ENCODE measurements around the gene MRPL18. TPM values are rescaled to one million over a fixed set of nuclear protein-coding genes. Genes with fewer than 3 reads are reported as not detected.

The MRPL18 gene
- total RNA-seq, 1 donor from 2014 or later, result 28.8 TPM

DNA sequence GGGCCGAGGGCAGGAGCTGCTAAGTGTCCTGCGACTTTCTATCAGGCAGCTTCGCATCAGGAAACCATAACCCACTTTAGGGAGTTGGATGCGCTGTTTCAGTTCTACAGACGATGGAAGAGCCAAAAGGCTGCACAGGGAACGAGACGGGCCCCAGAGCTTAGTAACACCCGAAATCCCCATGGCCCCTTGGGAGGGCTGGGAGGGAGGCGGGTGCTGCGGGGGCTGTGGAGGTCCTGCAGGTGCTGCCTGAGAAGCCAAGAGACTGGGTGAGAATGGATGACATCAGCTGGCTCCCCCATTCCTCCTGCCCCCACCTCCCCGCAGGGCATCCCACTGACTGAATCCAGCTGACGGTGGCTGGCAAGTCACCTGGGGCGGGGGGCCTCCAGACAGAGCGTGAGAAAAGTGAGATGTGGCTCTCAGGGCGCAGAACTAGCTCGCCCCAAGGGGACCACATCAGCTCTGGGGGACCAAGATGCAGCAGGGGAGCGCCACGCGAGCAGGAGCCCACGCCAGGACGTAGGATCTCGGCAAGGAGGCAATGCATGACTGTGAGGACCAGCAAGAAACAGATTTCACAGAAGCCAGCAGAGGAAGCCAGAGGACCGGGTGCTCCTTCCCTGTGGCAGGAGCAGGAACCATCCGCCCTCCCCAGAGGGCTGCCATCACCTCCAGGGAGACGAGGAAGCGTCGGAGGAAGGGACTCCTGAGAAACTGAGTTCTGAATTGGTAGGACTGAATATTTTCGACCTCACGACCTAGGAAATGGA lies 46.6 kb downstream of the MRPL18 start:
- no peak for ATAC-seq
- DNase-seq (ENCODE audit: low spot score), result peak; percentile 28

DNA sequence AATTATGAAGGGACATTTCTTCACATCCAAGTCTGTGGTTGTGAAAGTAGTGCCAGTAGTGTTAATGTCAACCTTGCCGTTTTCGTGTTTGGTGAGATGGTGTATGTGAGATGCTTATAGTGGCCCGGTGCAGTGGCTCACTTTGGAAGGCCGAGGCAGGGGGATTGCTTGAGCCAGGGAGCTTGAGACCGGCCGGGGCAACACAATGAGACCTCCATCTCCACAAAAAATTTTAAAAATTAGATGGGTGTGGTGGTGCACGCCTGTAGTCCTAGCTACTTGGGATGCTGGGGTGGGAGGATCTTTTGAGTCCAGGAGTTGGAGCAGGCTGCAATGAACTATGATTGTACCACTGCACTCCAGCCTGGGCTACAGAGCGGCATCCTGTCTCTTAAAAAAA lies 47.2 kb downstream of the MRPL18 start:
- ATAC-seq (no peak), DNase-seq (ENCODE audit: low spot score) (peak; percentile 7)

DNA sequence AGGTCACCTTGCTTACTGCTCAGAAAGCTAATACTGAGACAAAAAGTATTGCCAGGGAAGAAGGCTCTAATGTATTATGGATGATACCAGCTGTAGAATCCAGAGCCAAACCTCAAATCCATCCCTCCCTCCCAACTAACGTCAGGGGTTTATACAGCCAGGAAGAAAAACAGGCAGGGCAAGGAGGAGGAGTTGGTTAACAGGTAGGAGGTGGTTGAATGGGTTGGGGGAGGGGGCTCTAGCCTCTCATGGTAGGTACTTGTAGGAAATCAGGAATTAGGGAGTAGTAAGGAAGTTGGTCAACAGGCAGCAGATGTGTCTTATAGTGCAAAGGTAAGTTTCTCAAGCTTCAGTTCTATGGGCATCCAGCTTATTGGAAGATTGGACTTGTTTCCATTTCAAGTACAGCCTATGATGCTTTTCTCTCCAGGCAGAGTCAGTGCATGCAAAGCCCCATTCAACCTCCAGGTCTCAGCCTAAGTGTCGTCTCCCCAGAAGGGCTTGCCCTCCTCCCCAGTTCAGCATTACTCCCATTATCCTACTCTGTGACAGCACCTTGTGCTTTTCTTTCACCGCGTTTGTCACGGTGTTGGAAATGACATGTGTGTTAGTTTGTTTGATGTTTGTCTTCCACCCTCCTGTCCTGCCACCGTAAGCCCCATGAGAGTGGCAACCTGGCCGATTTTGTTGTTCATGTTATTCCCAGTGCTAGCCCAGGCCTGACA lies 47.9 kb downstream of the MRPL18 start:
- DNase-seq (ENCODE audit: low spot score) (peak; percentile 18), ATAC-seq (no peak)

DNA sequence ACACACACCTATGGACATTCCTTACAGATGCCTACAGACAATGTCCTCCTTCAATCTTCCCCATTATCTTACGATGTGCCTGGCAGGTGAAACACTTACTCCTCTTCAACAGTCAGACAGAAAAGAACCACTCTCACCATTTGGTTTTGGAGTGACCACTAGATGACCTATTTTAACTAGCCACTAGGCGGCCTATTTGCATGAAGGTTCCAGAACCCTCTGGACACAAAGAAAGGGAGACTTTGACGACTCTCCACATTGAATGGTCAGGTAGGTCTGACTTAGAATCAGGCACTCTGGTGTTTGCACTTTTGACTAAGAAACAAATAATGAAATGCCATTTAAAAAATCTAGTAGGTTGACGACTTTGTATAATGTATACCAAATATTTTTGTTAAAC lies 51.8 kb downstream of the MRPL18 start:
- peak; percentile 86 for ATAC-seq
- peak; percentile 38 for DNase-seq (ENCODE audit: low spot score)

DNA sequence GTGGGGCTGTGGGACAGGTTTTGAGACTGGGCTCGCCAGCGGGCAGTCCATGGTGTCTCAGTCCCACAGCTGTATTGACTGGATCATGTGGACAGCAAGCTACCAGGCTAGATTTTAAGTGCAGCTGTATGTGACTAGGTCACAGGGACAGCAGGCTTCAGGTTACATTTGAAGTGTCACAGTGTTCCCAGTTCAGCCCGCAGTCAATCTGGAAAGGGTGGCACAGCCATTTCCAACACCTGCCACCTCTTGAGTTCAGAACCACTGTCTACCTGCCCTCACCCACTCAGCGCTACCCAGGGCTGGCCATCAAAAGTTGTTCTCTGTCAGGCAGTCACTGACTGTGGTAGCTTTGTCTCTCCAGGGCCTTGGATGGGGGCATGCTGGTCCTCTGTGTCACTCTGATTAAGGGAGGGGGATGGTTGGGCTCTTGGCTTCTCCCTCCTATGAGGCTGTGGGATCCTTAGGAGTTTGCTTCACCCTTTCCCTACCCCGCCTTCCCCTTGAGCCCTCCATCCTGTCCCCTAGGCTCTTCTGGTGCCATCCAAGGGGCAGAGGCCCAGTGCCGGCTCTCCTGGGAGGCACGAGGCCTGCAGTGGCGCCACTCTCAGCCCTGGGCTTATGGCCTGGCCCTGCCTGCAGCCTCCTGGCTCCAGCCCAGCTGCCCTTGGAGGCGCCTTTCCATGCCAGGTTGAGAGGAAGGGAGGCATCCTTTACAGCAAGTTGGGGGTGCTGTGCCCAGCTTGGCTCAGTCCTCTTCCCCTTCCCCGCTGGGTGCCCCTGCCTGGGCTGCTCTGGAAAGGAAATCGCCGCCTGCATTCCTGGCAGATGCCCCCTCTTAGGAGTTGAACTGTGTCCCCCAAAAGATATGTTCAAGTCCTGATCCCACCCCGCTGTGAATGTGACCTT lies 54.7 kb downstream of the MRPL18 start:
- no peak for ATAC-seq
- DNase-seq (ENCODE audit: low spot score), result no peak

Other genes starting within 250 kb of the MRPL18 start
- gene SOD2, start 97.2 kb upstream of the MRPL18 start, total RNA-seq, result 608 TPM
- 23.7 TPM for gene WTAP, start 63.0 kb upstream of the MRPL18 start, total RNA-seq
- 44.6 TPM for gene ACAT2, start 28.4 kb upstream of the MRPL18 start, total RNA-seq
- 58.1 TPM for gene TCP1, start 865 bp upstream of the MRPL18 start, total RNA-seq
- gene PNLDC1, start 9.8 kb downstream of the MRPL18 start, total RNA-seq, result 0.23 TPM
- not detected for gene MAS1, start 100.5 kb downstream of the MRPL18 start, total RNA-seq
- 51.5 TPM for gene IGF2R, start 178.6 kb downstream of the MRPL18 start, total RNA-seq